GM06990 (cell line): ENCODE results near the gene CDH22.

ENCODE experiments used
- DNase-seq: peaks from one replicate; pipeline ENCODE4 v3.0.0-alpha.2; 2011; ENCODE audit not compliant: insufficient read length; ENCODE audit errors: extremely low read depth
- H3K27me3 ChIP-seq: replicated peaks from 2 replicates; pipeline ENCODE4 v1.6.0; 2011; ENCODE audit warnings: low read length; ENCODE audit not compliant: control insufficient read depth, insufficient read depth
- H3K36me3 ChIP-seq: 2 replicates; pipeline ENCODE4 v1.5.1; 2011; ENCODE audit warnings: low read length; ENCODE audit not compliant: control insufficient read depth, insufficient read depth
- H3K4me3 ChIP-seq: replicated peaks from 2 replicates; pipeline ENCODE4 v1.5.1; 2011; ENCODE audit warnings: low read depth, mild to moderate bottlenecking, control low read depth, low read length
- CTCF ChIP-seq: IDR thresholded peaks from 2 replicates; pipeline ENCODE4 v1.5.1; 2011; ENCODE audit warnings: low read length, control low read depth, mild to moderate bottlenecking, inconsistent platforms; ENCODE audit not compliant: insufficient read depth, poor library complexity, severe bottlenecking

Gene CDH22

GRCh38 chr20:46229478-46230105 is 78.7 kb downstream of the CDH22 start:
- no peaks in the 10 kb centered on the region; the same call in 1 of the 2 replicates for H3K27me3 ChIP-seq
- TF ChIP-seq CTCF: no peak
- no peaks in the 10 kb centered on the region for H3K36me3 ChIP-seq
- H3K4me3 ChIP-seq: no peak overlapping the region
- no peak for DNase-seq

- Histone ChIP-seq H3K27me3 (no peaks in the 10 kb centered on the region; the same call in 1 of the 2 replicates), H3K4me3 (no peak overlapping the region), H3K36me3 (no peaks in the 10 kb centered on the region)
- TF ChIP-seq CTCF: no peak
- DNase-seq: no peak
These were observed 79.6 kb downstream of the CDH22 start for GRCh38 chr20:46228670-46229069.

GRCh38 chr20:46227272-46227767 is 81.0 kb downstream of the CDH22 start:
- Histone ChIP-seq H3K36me3 (no peaks in the 10 kb centered on the region), H3K27me3 (no peaks in the 10 kb centered on the region; the same call in 1 of the 2 replicates), H3K4me3 (no peak overlapping the region)
- no peak for DNase-seq
- TF ChIP-seq CTCF: no peak

GRCh38 chr20:46226602-46227001 is 81.7 kb downstream of the CDH22 start:
- no peaks in the 10 kb centered on the region; the same call in 1 of the 2 replicates for H3K27me3 ChIP-seq
- no peak for DNase-seq
- TF ChIP-seq CTCF: no peak
- no peak overlapping the region for H3K4me3 ChIP-seq
- H3K36me3 ChIP-seq: no peaks in the 10 kb centered on the region

GRCh38 chr20:46222521-46223007 is 85.7 kb downstream of the CDH22 start:
- H3K27me3 ChIP-seq: no peaks in the 10 kb centered on the region
- no peaks in the 10 kb centered on the region for H3K36me3 ChIP-seq
- H3K4me3 ChIP-seq: no peak overlapping the region
- DNase-seq: no peak
- no peak for TF ChIP-seq CTCF
